HG03097 (cell line): ENCODE measurements around the gene ISCA2.

Experiments used
- ATAC-seq: cut with Tn5 transposase; IDR thresholded peaks from one replicate; pipeline ENCODE4 v1.9.1; 2021; ENCODE audit not compliant: unreplicated experiment, low FRiP score

The ISCA2 gene

DNA sequence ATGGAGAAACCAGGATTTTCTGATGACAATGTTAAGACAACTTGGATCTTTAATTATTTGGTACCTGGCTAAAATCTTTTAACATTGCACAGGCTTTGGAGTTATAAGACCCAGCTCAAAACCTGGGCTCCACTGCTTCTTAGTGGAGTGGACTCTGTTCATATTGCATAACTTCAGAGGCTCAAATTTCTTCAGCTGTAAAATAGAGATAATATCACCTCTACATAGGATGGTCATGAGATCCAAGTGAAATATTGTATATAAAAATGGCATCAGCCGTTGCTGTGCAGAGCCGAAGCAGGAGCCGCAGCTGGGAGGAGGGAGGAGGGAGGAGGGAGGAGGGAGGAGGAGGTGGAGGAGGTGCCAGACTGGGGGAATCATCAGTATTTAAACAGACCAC is 11.0 kb upstream of the ISCA2 start:
- ATAC-seq: no peak

DNA sequence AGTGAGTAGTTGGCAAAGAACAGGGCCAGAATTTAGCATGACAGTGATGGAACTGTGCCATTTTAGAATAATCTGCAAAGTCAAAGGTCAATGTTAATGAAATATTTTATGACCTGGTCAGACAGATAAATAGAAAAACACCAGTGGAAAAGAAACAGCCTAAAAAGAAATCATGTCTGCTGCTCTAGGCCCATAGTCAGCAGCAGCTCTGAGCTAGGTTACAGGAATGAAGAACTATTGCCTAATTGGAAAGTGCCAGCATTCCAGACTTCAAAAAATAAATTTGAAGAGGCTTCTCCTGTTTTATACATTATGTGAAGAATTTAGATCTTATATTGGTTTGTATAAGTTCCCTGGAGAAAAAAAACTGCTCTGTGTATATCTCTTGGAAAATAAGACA is 10.2 kb upstream of the ISCA2 start:
- no peak for ATAC-seq

DNA sequence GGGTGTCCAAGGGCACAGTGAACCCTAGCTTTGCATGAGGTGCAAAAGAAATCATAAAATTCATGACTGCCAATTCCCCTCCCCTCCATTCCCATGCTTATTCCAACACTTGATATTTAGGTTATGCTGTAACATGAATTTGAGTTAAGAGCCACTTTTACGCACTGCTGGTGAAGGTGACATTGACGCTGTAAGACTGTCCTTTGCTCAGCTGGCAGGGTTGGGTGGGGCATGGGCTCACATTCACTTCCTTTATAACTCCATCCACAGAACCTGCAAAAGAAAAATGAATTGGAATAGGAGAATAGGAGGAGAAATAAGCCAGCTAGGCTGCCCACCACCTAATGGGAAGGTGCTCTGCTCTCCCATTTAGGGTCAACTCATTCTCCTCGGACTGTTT is 7.4 kb upstream of the ISCA2 start:
- ATAC-seq: no peak

DNA sequence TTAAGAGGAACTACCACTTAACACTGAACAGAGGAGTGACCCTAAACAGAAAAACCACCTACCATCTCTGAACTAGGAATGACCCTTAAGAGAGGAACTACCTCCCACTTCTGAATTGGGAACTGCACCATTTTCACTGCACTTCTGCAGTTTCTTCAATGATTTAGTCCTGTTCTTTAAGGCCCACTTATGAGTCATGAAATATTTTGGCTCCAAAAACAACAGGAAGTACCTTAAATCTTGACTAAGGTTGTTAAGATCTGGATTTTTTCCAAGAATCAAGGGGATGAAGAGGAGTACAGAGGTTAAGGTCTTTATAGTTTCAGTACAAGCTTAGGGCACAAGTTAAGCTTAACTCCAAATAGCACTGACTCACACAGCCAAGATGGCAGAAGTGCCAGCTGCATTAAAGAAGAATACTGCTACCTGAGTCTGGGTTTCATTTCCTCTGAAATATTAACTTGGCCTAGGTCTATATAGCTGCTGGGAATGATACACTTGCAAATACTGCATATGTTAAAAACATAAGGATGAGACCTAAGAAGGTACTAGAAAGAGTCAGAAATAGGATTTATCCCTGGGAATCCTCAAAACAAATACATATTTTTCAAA is 4.7 kb upstream of the ISCA2 start:
- ATAC-seq: no peak

DNA sequence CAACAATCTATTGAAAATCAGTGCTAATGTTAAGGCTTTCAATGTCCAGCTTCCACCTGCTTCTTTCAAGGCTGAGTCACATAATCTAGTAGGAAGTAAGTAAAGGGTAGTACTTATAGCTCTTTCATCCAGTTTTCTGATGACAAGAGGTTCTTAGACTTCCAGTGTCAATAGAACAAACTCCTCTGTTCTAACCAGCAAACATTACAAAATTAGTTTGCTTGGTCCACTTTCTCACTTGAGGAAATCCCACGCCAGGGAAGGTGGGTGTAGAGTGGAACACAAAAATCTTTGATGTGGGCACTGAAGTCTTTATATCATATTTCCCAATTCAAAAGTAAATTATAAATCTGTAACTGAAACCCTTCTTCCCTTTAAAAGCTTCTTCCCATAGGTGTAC is 3.1 kb upstream of the ISCA2 start:
- no peak for ATAC-seq

DNA sequence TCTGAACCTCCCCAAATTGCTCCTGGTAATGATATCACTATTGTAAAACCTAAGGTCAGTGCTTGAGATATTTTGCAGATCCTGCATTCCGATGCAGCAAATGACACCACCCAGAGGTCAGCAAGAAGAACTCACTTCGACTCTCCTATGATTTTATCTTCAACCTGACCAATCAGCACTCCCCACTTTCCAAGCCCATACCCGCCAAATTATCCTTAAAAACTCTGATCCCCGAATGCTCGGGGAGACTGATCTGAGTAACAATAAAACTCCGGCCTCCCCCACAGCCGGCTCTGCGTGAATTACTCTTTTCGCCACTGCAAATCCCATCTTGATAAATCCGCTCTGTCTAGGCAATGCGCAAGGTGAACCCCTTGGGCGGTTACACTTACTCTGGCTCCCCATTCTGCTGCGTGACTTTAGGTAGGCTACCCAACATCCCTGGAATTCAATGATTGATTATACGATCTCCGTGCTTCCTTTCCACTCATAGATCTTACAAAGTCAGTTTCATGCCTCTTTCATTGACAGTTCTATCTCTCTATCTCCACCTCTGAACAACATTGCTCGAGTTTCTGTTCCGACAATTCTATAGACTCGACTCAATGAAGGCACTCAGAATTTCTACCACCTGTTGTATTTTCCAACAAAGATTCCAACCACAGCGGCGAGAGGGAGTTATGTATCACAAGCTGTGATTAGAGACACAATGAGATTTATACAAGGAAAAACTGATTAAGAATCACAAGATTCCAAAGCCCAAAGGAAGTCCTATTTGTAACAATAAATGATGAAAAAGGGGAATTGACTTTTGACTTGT is 1.4 kb upstream of the ISCA2 start:
- no peak for ATAC-seq

DNA sequence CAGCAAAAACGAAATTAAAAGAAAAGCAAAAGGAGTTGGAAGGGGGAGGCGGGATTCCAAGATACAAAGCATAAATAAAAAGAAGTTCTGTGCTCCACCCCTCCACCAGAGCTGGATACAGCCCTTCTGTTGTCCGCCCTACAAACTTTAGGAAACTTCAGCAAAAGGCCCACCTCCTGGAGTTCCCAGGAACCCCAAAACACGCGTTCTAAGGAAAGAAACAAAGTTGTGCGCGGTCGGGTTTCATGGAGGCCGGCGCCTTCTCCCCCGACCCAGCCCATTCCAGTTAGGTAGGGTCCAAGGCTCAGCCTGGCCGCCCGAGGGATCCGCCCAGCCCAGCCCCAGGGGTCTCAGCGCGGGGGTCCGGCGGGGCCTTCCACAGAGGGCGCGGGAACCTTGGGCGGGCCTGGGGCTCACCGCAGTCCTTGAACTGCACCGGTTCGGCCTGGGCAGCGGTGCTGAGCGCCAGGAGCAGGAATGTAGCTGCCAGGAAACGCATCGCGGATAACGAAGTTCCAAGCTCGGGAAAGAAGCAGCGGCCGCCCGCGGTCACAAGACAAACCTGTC is 706 bp upstream of the ISCA2 start, which contains the start of gene NPC2:
Gene NPC2 (minus strand): TSS at position 530 of the 567 bp plus-strand sequence. CDS start 31 bp downstream, at position 499.
- peak; percentile 8 for ATAC-seq

DNA sequence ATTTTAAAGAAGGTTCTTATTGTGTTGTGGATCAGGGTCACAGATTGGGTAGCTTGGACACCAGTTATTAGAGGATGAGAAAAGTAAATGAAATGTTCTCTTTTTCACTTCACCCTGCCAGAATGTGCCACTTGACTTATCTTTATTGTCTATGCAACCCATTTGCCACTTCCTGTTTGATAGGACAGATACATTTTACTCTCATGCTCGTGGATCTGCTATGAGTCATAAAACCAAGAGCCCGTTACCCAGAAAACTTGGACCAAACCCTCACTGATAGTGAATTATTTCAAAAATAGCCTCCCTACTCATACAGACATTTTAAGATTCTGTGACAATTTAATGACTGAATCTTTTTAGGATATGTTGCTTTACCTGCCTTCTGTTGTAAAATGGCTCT is 1.8 kb downstream of the ISCA2 start:
- ATAC-seq: no peak

DNA sequence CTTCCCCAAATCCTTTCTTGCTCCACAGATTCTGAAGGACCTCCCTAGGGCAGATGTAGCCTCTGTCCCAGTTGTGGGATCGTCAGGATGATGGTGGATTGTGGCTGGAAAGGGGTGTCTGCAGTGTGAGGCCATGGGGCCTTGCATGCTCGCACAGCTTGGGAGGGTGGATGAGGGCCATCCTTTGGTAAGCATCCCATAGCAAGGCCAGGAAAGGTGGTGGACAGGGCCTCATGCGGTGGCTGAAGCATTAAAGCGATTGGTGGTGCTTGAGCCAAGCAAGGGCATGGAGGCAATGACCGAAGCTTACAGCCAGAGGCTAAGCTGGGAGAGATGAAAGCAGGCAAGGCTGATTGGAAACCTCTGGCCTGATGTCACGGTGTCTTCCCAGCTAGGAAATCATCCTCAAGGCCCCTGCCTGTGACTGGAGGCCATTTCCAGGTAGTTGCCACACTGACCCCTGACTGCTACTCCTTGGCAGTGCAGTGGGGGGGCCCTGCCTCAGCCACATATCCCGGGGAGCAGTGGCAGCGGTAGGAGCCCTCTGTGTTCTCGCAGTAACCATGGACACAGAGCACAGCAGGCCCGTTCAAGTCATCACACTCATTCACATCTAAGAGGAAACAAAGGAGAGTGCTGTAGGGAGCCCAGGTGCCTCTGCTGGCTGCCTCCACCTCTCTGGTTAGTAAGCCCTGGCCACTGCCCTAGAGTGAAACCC is 7.0 kb downstream of the ISCA2 start:
- no peak for ATAC-seq

DNA sequence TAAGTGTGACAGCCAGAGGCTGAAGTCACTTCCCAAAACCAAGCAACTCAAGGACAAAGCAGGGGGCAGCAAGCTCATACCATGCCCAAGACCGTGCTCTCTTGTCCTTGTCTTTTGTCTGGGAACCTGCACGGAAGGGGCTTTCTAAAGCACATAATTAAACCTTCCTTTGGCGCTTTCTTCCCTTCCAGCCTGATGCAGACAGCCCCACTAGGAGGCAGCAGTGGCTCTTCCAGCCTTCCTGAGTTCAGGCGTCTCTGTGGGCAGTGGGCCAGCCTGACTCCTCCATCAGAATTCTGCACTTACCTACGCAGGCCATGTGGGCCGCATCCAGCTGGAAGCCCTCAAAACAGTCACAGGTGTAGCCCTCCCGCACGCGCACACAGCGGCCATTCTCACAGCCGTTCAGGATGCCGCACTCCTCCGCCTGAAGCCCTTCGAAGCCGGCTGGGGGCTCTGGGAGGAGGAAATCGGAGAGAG is 7.6 kb downstream of the ISCA2 start:
- no peak for ATAC-seq

DNA sequence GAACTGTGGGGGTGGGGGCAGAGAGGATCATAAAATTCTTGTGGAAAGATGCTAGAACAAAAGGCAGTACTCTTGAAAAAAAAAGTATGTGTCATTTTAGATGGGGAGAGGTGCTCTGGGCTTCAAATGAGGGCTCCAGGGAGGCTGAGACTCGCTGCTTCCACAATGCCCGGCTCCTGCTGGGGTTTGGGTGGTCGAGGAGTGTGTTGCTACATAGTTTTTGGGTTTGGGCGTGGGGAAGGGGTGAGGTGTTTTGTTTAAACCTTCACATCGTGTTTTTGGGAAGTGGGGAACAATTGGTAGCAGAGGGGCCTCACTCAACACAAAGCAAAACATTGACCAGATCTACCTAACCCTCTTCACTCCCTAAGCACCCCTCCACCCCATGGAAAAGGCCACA is 8.1 kb downstream of the ISCA2 start:
- no peak for ATAC-seq

DNA sequence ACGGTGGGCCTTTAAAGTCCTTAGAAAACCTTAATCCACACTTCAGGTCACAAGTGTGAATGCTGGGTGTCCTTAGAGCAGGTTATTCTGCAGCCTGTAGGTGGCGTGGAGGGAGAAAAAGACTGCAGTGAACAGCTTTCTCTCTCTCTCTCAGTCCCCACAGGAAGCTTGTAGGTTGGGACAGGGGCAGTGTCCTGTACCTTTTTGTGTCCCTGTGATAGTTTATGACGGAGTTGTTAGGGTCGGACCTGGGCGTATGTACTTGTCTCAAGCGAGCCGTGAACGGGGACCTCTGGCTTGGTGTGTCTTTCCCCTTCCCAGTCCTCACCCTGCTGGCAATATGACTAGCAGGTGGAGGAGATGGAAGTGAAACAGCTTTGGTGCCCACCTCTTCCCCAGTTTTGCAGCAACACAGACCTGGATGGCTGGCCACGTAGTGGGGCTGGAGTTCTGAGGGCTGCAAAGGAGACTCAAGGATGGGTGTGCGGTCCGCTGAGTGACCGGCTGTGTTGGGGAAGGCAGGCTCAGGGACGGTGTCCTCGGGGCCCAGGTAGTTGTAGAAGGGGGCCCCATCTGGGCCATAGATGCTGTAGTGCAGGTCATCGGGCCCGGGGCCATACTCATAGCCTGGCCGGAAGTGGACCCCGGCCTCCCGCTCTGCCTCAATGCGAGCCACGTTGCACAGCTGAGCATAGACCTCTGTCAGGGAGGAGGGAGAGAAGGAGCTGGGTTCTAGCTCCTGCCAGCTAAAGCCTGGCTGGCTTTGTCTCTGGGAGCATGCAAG is 8.9 kb downstream of the ISCA2 start:
- no peak for ATAC-seq

DNA sequence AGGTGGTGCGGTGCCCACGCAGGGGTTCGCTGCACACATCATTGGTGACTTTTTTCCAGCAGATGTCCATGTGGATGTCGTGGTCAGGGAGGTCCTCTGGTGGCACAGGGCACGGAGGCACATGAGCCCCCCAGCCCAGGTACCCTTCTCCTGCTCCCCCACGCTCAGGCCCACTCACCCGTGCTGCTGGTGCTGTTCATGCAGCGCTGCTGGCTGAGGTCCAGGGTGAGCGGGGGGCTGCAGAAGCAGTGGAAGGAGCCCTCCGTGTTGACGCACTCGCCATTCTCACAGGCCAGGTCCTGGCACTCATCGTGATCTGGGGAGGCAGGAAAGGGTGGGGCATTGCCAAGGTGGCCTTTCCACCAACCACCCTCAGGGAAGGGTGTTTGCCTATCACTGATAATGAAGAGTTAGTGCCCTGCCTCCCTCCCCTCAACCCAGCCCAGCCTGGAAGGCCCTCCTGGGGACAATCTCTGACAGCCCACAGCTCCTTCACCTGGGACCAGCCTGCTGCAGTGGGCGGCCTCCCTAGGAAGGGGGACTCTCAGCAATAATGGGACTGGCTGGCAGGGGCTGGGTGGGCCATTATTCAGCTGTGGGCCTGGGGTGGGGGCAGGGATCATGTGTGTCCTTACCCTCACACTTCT is 9.8 kb downstream of the ISCA2 start:
- no peak for ATAC-seq

DNA sequence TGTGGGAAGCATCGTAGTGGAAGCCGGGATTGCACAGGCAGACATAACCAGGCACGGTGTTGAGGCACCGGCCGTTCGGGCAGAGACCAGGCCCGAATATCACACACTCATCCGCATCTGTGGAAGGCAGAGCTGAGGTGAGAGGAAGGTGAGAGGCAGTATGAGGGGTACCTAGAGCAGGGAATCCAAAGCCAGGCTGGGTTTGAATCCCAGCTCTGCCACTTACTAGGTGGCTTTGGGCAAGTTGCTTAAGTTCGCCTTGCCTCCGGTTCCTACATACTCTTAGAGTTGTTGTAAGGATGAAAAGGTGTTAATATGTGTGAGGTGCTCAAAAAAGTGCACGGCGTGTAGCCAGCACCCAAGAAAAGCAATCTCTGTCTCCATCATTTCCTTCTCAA is 10.4 kb downstream of the ISCA2 start:
- no peak for ATAC-seq

DNA sequence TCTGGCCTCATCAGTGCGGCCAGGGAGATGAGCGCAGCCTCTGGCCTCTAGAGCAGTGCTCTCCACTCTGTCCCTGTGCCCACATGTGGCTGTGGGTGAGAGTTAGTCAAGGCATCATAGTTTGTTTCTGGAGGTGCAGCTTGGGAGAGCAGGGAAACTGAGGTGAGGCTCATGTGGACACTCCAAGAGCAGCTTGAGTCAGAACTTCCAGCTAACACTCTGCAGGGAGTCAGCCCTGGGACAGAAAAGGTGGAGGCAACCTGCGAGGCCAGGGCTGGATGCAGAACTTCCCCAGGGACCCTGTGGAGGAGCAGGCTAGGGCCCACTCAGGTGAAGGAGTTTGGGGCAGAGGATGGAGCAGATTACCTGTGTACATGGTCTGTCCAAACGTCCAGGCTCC is 10.8 kb downstream of the ISCA2 start:
- no peak for ATAC-seq

DNA sequence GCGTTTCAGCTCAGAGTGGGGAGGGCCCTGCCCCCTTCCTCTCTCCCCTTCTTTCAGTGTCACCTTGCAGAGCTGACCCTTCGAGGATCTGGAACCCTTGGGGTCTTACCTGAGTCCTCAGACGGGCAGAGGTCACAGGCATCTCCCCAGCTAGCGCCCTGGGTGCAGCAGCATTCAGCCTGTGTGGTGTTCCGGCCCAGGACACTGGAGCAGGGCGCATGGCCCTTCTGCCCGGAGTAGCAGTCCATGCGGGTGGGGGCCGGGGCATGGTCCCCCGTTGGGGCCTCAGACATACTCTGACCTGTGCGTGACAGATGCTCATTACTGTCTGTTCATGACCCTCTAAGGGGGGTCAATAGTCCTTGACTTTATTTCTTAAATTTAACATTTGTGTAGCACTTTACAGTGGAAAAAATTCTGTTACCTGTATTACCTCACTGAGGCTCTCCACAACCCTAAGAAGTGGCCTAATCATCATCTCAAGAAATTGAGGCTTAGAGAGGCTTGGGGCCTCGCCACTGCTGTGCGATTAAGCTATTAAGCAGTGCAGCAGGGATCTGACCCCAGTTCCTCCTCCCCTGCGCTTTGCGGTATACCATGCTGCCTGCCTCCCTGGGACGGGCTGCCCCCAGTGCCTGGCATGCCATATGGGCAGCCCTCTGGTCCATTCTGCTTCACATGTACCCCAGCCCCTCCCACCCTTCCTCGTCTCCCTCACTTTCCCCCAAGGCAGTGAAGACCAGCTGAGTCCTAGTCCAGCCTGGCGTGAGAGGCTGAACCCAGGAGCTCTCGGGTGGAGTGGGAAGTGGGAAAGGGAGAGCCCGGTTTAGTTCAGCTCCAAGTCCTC is 11.5 kb downstream of the ISCA2 start:
- no peak for ATAC-seq

DNA sequence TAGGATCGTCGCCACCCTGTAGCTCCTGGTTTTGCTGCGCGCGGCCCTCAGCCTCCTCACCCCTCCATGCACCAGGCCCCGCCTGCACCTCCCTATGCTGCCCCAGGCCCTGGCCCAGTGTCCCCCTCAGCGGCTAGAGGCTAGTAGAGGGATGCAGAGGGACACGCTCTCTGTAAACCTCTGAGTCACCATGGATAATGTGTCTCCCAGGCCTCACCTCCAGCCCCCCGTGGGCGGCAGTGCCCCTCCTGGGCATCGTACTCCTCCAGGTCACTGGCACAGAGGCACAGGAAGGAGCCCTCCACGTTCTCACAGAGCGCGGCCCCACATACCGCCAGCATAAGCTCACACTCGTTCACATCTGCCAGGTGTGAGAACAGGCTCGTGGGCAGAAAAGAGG is 12.3 kb downstream of the ISCA2 start:
- ATAC-seq: no peak

DNA sequence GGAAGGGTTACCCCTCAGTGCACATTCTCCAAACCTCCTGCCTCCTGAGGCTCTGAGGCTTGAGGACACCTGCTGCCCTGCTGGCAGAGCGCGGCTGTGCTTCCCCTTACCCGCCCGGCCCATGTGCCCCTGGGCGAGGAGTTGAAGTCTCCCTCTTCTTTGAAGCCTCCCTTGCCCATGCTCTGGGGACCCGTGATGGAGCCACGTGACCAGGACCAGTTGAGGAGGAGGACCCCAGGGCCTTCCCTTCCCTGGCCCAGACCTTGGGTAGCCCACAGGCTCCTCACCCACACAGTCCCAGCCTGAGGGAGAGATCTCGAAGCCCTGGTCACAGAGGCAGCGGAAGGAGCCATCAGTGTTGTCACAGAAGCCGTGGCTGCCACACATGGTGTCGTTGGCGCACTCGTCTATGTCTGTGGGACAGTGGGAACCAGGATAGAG is 12.9 kb downstream of the ISCA2 start:
- no peak for ATAC-seq

DNA sequence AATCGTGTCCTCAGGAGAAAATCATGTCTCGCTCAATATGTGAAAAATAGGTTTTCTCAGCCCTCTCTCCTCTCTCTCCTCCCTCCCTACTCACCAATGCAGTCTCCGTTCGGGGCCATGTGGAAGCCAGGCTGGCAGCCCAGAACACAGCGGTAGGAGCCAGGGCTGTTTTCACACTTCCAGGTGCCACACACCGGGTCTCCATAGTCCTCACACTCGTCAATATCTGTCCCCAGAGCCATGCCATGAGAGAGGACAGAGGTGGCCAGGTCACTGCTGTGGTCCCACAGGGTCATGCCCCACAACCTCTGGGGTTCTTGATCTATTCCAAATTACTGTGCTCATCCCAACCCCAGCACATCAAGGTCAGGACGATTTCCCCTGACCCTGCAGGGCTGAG is 13.5 kb downstream of the ISCA2 start:
- ATAC-seq: no peak
